GM19463 (cell line): ENCODE data around the gene PTGIS.

Source experiments
- ATAC-seq: cut with Tn5 transposase; IDR thresholded peaks from one replicate; pipeline ENCODE4 v1.9.1; 2021; ENCODE audit warnings: mild to moderate bottlenecking, moderate library complexity; ENCODE audit not compliant: unreplicated experiment

The PTGIS gene

DNA sequence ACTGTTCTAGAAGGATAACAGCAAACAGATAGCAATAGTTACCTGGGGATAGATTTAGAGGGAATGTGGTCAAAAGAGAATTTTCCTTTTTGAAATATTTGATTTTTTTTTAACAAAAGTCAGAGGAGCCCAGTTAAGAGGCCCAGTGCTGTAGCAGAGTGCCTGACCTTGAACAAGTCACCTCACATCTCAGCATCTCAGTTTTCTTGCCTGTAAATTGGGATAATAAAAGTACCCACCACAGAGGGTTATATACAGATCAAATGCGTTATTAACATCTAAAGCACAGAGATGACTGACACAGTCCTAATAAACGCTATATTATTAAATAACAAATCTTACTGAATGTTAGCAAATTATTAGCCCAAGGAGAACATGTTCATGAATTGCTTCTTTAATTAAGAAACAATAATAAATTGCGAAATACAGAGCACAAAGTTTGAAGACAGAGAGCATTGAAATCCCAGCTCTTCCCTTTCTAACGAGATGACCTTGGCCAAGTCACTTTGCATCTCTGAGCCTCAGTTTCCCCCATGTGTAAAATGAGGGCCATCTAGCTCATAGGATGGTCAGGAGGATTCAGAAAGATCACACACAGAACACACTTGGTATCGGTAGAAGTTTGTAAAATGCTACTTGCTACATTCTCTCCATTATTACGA, 35.5 kb downstream of the PTGIS start:
- no peak for ATAC-seq

DNA sequence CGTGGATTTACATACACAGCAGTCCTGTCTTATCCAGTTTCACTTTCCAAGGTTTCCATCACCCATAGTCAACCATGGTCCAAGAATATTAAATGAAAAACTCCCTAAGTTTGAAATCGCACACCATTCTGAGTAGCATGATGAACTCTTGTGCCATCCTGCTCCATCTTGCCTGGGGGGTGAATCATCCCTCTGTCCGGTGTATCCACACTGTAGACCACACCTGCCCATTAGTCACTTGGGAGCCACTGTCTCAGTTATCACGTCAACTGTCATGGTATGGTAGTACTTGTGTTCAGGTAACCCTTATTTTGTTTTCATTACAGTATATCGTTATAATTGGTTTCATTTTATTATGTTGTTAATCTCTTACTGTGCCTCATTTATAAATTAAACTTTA, 38.5 kb downstream of the PTGIS start:
- no peak for ATAC-seq

DNA sequence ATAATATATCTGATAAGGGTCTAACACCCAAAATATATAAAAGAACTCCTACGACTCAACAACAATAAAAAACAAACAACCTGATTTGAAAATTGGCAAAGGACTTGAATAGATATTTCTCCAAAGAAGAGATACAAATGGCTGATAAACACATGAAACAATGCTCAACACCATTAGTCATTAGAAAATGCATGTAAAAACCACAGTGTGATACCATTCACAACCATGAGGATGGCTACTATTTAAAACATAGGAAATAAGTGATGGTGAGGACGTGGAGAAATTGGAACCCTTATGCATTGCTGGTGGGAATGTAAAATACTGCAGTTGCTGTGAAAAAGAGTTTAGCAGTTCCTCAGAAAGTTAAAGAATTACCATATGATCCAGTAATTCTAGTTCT, 41.4 kb downstream of the PTGIS start:
- no peak for ATAC-seq

DNA sequence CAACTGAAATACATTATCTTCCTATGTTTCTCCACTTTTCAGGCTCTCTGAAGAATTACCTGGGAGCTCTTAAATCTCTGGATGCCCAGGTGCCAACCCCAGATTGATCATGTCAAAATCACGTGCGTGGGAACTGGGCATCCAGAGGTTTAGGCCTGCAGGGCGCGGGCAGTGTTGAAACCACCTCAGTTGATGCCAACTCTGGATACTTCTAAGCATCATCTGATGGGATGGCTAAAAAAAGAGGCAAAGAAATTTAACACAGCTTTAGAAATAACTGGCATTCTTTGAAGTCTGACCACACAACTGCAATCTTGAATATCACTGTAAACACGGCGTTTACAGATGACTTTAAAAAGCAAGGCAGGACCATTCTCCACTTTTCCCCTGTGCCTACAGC, 41.9 kb downstream of the PTGIS start:
- no peak for ATAC-seq

DNA sequence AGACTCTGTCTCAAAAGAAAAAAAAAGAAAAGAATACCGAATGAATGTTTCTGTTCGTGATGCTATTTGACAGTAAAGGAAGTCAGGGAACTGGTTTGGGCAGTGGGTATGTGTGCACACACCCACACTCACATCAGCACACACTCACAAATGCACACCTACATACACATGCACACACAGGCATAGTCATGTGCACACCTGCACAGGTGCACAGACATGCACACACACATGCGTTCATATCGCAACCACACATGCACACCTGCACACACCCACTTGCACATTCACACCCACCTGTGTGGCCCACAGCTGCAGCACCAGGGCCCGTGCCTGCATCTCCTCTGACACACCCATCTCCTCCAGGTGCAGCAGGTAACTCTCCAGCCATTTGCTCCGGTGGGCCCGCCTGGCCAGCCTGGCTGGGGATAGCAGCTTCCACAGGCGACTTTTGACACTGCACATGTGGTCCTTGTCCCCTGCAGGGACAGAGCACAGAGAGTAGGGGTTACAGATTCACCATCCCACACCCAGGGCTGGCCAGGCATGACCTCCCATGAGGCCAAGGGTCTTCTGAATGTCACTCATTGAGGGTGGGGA, 44.1 kb downstream of the PTGIS start:
- no peak for ATAC-seq

- ATAC-seq, result no peak
Measured at GRCh38 chr20:49521356-49521755, 46.6 kb downstream of the PTGIS start.

GRCh38 chr20:49519777-49520359, 48.1 kb downstream of the PTGIS start:
- ATAC-seq, result no peak

GRCh38 chr20:49519212-49519712, 48.7 kb downstream of the PTGIS start:
- ATAC-seq, result no peak

GRCh38 chr20:49518576-49518975, 49.4 kb downstream of the PTGIS start:
- no peak for ATAC-seq

DNA sequence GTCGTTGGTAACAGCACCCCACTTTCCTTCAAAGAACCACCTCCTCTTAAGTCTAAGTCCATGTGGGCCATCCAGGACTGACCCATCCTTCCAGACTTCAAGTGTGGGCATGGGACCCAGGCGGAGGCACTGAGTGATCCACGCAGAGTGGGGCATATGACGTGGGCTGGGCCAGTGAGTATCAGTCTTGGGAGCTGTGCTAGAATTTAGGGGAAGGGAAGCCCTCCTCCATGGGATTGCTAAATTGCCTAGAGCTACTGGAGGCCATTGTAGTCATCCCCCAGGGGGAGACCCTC, 50.2 kb downstream of the PTGIS start:
- no peak for ATAC-seq

DNA sequence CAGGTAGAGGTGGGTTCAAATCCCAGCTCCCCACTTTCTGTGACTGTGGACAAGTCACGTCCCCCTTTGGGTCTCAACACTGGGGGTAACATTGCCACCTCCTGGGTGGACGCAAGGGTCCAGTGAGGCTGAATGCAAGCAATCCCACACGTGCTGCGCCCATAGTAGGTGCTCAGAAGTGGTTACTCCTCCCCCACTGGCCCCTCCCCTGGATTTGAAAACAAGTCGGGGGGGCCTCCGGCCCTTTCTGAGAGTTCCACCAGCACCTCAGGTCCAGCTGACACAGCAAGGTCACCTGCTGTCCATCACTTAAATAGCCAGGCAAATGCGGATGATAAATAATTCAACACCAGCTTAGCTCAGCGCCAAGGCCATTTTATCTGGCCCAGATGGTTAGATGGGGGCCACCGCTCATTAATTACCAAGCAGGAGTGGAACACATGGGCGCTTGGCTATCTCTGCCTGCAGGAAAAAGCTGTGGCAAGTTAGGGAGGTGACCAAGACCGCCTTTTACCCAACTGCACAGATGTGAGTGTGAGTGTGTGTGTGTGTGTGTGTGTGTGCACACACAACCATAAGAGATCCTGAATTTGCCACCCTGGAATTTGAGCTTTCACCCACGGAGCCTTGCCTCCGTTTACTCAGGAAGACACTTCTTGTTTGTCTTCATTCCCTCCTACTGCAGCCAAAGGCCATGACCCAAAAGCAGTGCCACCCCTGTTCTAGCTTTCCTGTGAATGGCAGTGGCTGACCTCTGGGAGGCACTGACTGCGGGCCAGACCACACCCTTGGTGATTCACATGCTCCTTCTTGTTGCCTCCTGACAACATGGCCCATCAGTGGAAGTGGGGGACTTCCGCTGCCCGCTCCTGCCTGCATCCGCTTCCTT, 50.8 kb downstream of the PTGIS start:
- no peak for ATAC-seq

DNA sequence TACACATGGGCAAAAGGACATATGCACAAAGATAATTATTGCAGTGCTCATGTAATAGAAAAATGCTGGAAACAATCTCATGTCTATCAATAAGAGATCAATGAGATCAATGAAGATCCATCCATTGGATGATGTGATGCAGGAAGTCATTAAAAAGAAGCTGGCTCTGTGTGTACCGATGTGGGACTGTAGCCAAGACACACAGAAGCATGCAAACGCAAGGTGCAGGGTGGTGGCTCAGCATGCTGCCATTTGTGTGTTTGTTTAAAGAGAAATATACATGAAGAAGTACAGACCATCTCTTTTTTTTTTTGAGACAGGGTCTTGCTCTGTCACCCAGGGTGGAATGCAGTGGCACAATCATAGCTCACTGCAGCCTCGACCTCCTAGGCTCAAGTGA, 52.4 kb downstream of the PTGIS start:
- no peak for ATAC-seq

GRCh38 chr20:49513517-49513916, 54.4 kb downstream of the PTGIS start:
- ATAC-seq, result no peak

GRCh38 chr20:49513009-49513408, 54.9 kb downstream of the PTGIS start:
- no peak for ATAC-seq

- ATAC-seq, result no peak
Measured at GRCh38 chr20:49511788-49512525, 56.0 kb downstream of the PTGIS start.

- no peak for ATAC-seq
Measured at GRCh38 chr20:49510562-49511122, 57.3 kb downstream of the PTGIS start.

- no peak for ATAC-seq
Measured at GRCh38 chr20:49508435-49509199, 59.3 kb downstream of the PTGIS start.

- ATAC-seq, result no peak
Measured at GRCh38 chr20:49507741-49508434, 60.0 kb downstream of the PTGIS start.

GRCh38 chr20:49505518-49505917, 62.4 kb downstream of the PTGIS start:
- no peak for ATAC-seq
